Astrocyte (in vitro differentiated cells and primary cell): ENCODE measurements around the gene FGF22.

Experiments
- EZH2 ChIP-seq: IDR thresholded peaks from 2 replicates; pipeline ENCODE4 v1.6.1; 2012; ENCODE audit warnings: mild to moderate bottlenecking, low read length, inconsistent platforms; ENCODE audit not compliant: insufficient read depth
- TF ChIP-seq, protein P1 (sequence below): IDR thresholded peaks from 2 replicates; pipeline ENCODE4 v1.5.1; 2011; ENCODE audit warnings: low read depth, mild to moderate bottlenecking, inconsistent platforms, low read length, moderate library complexity; ENCODE audit not compliant: insufficient read depth

DNA sequence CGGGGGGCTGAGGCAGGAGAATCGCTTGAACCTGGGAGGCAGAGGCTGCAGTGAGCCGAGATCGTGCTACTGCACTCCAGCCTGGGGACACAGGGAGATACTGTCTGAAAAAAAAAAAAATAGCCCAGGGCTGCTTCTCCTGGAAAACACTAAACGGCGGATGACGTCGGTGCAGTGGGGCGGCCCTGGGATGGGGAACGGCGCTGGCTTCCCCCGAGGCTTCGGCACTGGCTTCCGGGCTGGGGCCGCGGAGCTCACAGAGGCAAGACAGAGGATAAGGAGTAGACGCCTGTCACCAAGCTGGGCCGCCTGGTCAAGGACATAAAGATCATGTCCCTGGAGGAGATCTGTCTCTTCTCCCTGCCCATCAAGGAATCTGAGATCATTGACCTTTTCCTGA is 50.5 kb downstream of the FGF22 start:
- TF ChIP-seq, protein P1, sequence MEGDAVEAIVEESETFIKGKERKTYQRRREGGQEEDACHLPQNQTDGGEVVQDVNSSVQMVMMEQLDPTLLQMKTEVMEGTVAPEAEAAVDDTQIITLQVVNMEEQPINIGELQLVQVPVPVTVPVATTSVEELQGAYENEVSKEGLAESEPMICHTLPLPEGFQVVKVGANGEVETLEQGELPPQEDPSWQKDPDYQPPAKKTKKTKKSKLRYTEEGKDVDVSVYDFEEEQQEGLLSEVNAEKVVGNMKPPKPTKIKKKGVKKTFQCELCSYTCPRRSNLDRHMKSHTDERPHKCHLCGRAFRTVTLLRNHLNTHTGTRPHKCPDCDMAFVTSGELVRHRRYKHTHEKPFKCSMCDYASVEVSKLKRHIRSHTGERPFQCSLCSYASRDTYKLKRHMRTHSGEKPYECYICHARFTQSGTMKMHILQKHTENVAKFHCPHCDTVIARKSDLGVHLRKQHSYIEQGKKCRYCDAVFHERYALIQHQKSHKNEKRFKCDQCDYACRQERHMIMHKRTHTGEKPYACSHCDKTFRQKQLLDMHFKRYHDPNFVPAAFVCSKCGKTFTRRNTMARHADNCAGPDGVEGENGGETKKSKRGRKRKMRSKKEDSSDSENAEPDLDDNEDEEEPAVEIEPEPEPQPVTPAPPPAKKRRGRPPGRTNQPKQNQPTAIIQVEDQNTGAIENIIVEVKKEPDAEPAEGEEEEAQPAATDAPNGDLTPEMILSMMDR = no peak
- no peak for TF ChIP-seq EZH2
